HG03066 (cell line): ENCODE data around the gene STXBP5L.
"Not testable (repeated sequence)": the region's sequence is repeated elsewhere in the genome, so short reads cannot be mapped to it uniquely, and the experiment has no call there.

ENCODE experiments used
- ATAC-seq: cut with Tn5 transposase; IDR thresholded peaks from one replicate; pipeline ENCODE4 v1.9.1; 2021; ENCODE audit warnings: low read depth; ENCODE audit not compliant: unreplicated experiment

Gene STXBP5L

DNA sequence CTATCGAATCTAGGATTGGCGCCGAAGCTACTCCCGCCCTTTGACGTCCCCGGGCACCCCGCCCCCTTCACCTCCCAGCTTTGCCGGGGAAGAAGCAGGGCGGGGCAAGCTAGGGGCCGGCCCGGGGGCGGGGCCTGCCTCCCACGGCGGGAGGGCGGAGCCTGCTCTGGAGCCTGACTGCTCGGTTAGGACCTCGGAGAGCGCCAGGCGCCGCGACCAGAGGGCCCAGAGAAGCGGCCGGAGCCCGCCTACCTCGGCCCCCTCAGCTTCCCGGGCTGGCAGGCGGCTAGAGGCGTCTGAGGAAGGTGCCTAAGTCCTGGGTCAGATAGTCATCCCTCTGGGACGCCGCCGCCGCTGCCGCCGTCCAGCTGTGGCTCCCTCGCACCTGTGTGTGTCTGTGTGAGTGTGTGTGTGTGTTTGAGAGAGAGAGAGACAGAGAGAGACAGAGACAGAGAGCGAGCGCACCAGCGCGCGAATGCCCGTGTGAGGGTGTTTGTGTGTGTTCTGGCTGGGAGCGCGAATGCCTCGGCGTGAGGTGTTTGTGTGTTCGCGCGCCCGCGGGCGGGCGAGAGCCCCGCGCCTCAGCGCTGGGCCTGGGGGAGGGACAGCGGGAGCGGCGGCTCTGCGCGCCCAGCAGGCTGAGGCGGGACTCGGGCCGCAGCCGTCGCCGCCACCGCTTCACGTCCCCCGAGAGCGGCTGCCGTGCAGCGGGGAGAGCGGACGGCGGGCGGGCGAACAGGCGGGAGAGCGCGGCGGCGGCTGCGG is at the start of gene STXBP5L:
Gene STXBP5L (plus strand): TSS at position 176 of the 765 bp plus-strand sequence. CDS start 1,374 bp downstream, outside the sequence.
- ATAC-seq = peak; percentile 90

GRCh38 chr3:120858521-120858920 is 49.5 kb upstream of the STXBP5L start:
- no peak for ATAC-seq

DNA sequence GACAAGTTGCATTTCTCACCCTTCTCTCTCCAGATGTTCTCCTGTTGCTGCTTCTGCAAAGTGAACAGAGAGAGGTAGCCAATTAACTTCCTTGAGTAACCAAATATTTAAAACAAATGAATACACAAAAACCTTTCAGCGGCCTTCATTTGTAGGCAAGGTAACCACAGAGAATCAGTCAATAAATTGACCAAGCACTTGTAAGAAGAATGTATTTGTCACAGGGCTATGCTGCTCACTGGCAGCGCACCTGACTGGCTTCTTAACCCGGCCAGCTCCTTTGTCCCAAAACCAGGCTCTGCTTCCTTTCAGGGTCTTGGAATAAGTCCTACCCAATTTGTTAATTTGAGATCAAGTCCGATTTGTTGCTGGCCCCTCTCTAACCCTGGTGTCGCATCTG is 43.5 kb upstream of the STXBP5L start:
- ATAC-seq = no peak

DNA sequence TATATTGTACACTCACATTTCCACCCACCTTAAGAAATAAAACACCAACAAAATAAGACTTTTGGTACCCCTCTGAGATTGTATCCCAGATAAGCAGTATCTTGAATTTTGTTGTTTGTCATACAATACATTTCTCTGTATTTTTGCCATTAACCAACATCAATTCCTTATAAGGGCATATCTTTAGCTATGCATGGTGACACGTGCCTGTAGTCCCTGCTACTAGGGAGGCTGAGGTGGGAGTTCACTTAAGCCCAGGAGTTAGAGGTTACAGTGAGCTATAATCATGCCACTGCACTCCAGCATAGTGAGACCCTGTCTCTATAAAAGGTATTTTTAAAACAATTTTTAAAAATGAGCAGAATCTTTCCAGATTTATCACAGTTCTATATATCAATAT is 32.5 kb upstream of the STXBP5L start:
- ATAC-seq = no peak

GRCh38 chr3:120875989-120876388 is 32.0 kb upstream of the STXBP5L start:
- no peak for ATAC-seq

DNA sequence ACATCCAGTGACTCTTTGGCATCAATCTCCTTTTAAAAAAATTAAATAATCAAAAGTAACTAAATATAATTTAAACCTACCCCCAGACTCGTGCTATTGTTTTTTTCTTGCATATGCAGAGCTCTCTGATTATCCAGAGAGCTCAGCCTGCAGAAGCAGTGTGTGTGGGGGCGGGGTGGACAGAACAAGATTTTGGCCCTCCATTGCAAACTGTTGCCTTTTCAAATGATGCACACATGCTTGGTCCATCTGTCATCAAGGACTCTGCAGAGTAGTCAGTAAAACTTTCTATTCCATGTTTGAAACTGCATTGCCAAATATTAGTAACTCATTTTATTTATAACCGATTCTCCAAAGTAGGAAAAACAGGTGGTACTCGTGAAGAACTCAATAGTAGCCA is 28.6 kb upstream of the STXBP5L start:
- no peak for ATAC-seq

DNA sequence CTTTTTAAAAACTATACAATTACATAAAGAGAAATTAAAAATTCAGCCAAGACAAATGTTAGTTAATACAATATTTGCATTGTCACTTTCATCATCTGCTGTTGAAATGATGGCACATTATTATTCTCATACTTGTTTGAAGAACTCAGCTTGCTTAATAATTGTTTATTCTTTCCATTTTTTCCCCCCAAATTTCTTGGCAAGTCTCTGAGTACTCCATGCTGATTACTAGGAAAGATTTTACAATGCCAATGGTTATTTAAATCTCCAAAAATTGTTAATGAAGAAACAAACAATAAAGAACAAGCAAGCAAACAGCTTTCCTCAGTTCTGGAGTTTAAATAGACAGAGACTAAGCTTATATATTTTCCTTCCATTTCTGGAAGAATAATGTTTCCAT is 15.1 kb upstream of the STXBP5L start:
- no peak for ATAC-seq

DNA sequence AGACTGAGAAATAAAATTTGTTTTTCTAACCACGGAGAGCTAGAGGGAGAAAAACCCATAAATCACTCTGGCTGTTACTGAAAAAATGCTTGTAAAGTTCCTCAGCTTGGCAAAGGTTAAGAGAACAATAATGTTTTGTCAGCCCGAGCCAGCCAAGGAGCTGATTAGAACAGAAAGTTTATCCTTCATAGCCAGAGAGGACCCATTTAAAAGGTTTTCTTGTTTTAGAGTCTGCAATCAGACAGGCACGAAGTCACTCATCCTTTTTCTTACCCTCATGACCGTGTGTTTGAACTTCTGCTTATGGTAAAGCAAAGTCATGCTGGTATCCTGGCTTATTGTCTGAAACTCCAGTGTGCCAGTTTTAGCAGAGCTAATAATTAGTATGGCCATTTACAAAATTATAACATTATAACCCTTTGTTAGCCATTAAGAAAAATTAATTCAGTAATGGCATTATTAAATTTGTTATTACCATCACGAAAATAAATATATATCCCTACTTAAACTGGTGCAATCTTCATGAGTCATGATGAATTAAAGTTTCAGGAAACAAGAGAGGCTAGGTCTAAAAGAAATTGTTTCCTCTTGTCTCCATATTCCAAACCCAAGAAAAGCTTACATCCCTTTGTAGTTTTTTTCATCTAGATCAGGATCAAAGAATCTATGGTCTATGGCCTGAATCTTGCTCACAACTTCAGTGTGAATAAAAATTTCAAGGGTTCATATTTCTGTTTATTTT is 13.5 kb upstream of the STXBP5L start:
- ATAC-seq = no peak

GRCh38 chr3:120901716-120902115 is 6.3 kb upstream of the STXBP5L start:
- ATAC-seq = not testable (repeated sequence)

DNA sequence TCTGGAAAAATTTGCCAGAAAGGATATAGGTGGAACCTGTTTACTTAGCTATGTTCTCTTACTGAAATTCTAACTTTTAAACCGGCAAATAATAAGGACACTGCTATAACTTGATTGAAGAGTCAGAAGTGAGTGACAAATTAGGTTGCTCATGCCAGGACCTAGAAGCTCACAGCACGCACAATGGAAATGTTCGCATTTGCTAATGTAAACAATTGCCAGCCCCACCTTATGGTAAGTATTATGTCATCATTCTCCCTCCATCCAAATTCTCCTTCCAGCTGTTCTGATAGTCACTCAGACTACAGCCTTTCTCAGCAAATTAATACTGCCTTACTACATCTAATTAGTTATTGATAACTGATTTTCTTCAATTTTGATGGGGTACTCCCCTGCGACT is 4.8 kb upstream of the STXBP5L start:
- ATAC-seq = no peak

GRCh38 chr3:120907659-120908029 is 361 bp upstream of the STXBP5L start:
- ATAC-seq = peak; percentile 10

DNA sequence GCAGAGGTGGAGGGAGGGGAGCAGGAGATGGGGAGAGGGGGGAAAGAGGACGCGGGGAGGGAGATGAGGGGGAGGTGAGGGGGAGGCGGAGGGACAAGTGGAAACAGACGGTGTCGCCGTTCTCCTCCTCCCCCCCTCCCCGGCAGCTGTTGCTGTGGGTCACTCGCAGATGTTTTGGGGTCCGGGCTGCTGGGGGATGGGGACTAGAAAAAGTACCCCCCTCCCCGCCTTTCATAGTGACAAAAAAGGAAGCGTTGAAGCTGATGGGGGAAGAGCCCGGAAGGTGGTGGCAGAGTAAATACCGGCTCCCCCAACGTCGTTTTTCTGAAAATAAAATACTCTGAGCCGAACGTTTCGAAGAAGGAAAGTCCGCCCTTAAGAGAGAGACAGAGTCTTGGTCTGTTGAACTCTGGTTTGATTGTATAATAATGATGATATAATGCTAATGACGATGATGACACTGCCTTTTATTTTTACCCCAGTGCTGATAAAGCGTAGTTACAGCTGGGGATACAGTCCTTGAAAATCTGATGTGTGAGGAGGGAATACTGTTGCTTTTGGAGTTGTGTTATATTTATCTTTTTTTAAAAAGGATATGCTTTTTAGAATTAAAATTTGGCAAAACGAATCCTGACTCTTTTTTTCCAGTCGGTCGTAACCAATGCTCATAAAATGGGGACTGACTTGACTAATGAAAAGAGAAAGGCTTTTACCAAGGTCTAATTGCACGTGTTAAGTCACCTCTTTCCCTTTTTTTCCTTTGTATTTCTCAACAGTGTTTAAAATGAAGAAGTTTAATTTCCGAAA is 993 bp downstream of the STXBP5L start:
- no peak for ATAC-seq

DNA sequence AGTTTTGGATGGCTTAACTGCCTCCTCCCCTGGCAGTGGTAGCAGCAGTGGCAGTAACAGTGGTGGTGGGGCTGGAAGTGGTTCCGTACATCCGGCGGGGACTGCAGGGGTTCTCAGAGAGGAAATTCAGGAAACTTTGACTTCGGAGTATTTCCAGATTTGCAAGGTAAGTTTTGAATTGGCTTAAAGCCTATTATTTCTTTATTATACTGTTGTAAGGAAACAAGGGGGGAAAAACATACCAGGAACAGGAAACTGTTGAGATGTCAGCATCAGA is 1.5 kb downstream of the STXBP5L start:
- ATAC-seq = no peak

- no peak for ATAC-seq
Measured at GRCh38 chr3:120926146-120926545, 18.1 kb downstream of the STXBP5L start.

DNA sequence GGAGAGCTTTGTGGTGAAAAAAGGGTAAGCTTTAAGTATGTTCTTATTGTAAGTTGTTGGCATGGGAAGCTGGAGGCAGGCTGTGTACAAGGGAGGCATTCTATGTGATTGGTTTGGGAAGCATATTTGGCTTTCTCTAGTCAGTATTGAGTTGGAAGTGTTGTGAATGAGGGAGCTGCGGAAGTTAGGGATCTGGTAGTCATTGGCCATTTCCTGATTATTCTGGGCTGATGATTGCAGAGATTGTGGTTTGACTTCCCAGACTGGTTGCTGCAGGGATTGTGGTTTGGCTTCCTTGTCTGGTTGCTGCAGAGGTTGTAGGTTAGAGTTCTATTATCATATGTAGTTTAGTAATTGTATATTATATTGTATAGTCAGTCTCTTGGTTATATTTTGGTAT is 21.0 kb downstream of the STXBP5L start:
- no peak for ATAC-seq

DNA sequence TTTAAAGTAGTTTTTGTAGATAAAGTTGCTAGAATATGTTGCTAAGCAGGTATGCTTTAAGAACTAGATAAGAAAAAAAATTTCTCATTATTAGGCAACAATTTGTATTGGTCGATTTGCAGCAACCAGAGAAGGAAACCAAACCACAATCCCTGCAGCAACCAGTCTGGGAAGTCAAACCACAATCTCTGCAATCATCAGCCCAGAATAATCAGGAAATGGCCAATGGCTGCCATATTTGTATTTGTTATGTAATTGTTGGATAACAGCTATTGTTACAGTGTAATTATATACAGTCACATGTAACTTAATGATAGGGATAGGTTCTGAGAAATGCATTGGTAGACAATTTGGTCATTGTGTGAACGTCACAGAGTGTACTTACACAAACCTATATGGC is 23.6 kb downstream of the STXBP5L start:
- ATAC-seq = no peak

DNA sequence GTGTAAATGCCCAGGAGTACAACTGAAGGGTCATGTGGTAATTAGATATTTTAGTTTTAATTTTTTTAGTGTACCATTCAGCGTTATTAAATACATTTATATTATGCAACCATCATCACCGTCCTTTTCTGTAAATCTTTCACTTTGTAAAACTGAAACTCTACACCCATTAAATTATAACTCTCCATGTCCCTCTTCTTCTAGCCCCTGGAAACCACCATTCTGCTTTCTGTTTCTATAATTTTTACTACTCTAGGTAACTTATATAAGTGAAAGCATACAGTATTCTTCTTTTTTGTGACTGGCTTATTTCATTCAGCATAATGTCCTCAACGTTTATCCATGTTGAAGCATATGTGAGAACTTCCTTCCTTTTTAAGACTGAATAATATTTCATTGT is 48.1 kb downstream of the STXBP5L start:
- no peak for ATAC-seq

DNA sequence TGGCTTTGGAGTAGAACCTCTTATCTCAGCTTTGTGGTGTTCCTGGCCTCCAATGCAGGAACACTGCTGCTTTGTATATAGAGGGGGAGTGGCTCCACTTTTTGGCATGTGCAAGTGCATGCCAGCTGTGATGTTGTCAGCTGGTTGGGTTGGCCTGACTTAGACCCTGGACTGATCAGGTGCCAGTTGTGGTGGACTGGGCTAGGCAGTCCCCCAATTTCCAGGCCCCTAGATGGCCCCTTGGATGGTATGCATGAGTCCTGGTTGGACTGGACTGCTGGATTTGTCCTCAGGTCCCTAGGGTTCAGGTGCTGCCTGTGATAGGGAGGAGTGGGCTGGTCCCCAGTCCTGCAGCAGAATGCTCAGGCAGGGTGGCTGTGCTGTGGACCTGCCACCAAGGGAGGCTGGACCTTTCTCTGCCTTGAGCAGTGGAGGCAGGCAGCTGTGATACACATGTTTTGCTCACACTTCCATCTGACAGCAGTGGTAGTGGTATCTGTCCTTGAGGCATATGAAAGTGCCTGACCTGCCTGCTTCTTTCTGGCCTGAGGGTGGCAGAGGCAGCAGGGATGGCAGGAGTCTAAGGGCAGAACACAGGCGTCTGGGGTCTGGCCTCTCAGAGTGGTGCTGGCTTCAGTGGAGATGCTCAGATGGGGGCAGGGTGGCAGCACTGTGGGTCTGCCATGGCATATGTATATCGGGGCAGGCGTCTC is 74.8 kb downstream of the STXBP5L start:
- ATAC-seq = no peak

DNA sequence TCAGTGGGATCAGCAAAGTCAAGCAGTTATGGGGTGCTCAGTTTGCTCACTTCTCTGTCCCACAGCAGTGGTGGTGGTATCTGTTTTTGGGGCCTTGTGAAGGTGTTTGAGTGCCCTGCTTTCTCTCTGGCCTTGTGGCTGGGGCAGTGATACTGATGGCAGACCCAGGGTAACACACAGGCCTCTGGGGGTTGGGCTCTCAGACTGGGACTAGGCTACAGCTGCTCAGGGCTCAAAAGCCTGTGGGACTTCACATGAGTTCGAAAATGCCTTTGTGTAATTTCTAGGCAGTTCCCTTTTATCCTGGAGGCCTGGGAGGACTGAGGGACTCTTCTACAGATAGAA is 75.3 kb downstream of the STXBP5L start:
- ATAC-seq = no peak

DNA sequence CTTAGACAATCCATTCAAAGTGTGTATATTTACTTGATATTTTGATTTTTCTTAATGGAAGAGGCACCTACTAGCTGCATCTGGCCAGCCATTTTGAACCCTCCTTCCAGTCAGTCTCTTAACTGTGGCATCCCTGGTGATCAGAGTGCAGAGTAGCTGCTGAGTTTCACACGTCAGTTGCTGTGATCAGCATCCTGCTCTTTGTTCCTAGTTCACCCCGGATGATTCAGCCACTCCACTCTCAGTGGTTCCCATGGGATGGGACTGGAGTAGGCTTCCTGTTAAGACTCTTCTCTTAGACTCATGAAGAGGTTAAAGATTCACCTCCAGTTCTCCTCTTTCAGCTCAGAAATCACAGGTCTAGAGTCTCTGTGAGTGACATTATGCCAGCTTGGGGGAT is 75.8 kb downstream of the STXBP5L start:
- ATAC-seq = no peak

DNA sequence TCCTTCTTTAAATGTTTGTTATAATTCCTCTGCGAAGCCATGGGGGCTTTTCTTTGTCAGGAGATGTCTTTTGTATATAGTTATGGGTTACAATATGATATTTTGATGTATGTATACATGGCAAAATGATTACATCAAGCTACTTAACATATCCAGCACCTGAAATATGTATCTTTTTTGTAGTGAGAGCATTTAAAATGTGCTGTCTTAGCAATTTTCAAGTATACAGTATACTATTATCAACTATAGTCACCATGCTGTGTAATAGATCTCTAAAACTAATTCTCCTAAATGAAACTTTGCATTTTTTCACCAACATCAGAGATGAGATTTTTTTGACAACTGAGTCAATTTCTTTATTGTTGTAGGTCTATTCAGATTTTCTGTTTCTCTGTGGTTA is 77.2 kb downstream of the STXBP5L start:
- no peak for ATAC-seq
